PC-3 (cell line): ENCODE results near the gene DAPL1. TPM values are rescaled to one million over a fixed set of nuclear protein-coding genes. Genes with fewer than 3 reads are reported as not detected.

Experiments used
- ATAC-seq: fragments of 200-7000 bp; cut with Tn5 transposase; 2 replicates; pipeline ENCODE4 v1.9.1; 2020; ENCODE audit warnings: mild to moderate bottlenecking, moderate library complexity
- Bru-seq: library from RNA; stranded (reverse); fragments of 400-500 nt; gene quantifications from one replicate; lab custom pipeline; 2021; lab: Mats Ljungman, UMichigan
- BruChase-seq, 2 experiments: library from RNA; stranded (reverse); fragments of 400-500 nt; gene quantifications; one replicate each; lab custom pipeline; 2021; lab: Mats Ljungman, UMichigan
- BruUV-seq: library from RNA; stranded (reverse); fragments of 400-500 nt; replicated peaks from 2 replicates; lab custom pipeline; 2021; lab: Mats Ljungman, UMichigan
- CTCF ChIA-PET: fragments of 300-600 bp; sonication (Branson Sonifier 250); formaldehyde crosslinking; loops from one replicate; lab custom pipeline; 2022; ENCODE audit warnings: antibody characterized with exemption; lab: Charles Lee
- POLR2A ChIA-PET: fragments of 300-600 bp; sonication (Branson Sonifier 250); formaldehyde crosslinking; loops from one replicate; lab custom pipeline; 2022; ENCODE audit warnings: antibody characterized with exemption; ENCODE audit not compliant: unreplicated experiment; lab: Charles Lee
- DNase-seq: peaks from one replicate; pipeline ENCODE4 v3.0.0-alpha.2; 2015
- H2AFZ ChIP-seq: fragments of 300-600 bp; sonication (generic); 2 replicates; pipeline ENCODE4 v1.6.0; 2016; ENCODE audit warnings: antibody characterized with exemption, low read length
- H3F3A ChIP-seq: fragments of 300-600 bp; sonication (generic); one replicate; pipeline ENCODE4 v1.6.0; 2017; ENCODE audit warnings: antibody characterized with exemption, low read length, control low read depth, mild to moderate bottlenecking; ENCODE audit not compliant: unreplicated experiment
- H3K27ac ChIP-seq: fragments of 300-600 bp; sonication (generic); 2 replicates; pipeline ENCODE4 v1.5.1; 2016; ENCODE audit warnings: mild to moderate bottlenecking, low read length
- H3K27me3 ChIP-seq: fragments of 300-600 bp; sonication (generic); 2 replicates; pipeline ENCODE4 v1.6.1; 2016; ENCODE audit warnings: low read length, mixed read lengths
- H3K36me3 ChIP-seq: fragments of 300-600 bp; sonication (generic); 2 replicates; pipeline ENCODE4 v1.6.1; 2016; ENCODE audit warnings: low read depth, mixed run types, low read length, mixed read lengths
- H3K4me1 ChIP-seq: fragments of 300-600 bp; sonication (generic); 2 replicates; pipeline ENCODE4 v1.5.1; 2016; ENCODE audit warnings: low read length; ENCODE audit not compliant: insufficient read depth
- H3K4me2 ChIP-seq: fragments of 300-600 bp; sonication (generic); 2 replicates; pipeline ENCODE4 v1.6.0; 2016; ENCODE audit warnings: low read length
- H3K4me3 ChIP-seq: fragments of 300-600 bp; sonication (generic); 2 replicates; pipeline ENCODE4 v1.5.1; 2016; ENCODE audit warnings: mild to moderate bottlenecking, low read length, mixed read lengths
- H3K79me2 ChIP-seq: fragments of 300-600 bp; sonication (generic); 2 replicates; pipeline ENCODE4 v1.6.1; 2017; ENCODE audit warnings: low read length, mixed read lengths
- H3K9ac ChIP-seq: fragments of 300-600 bp; sonication (generic); 2 replicates; pipeline ENCODE4 v1.6.0; 2016; ENCODE audit warnings: mild to moderate bottlenecking, low read length
- H3K9me2 ChIP-seq: fragments of 300-600 bp; sonication (generic); replicated peaks from 2 replicates; pipeline ENCODE4 v1.6.1; 2016; ENCODE audit warnings: mixed run types, low read length, mixed read lengths
- H3K9me3 ChIP-seq: fragments of 300-600 bp; sonication (generic); 2 replicates; pipeline ENCODE4 v1.6.1; 2016; ENCODE audit warnings: low read length, mixed read lengths
- H4K20me1 ChIP-seq: fragments of 300-600 bp; sonication (generic); 2 replicates; pipeline ENCODE4 v1.6.1; 2016; ENCODE audit warnings: low read length, mixed read lengths
- CTCF ChIP-seq: fragments of 300-600 bp; sonication (generic); conservative IDR thresholded peaks from 2 replicates; pipeline ENCODE4 v1.5.1; 2017; ENCODE audit warnings: antibody characterized with exemption, low read depth, mild to moderate bottlenecking, low read length
- EZH2 ChIP-seq: fragments of 300-600 bp; sonication (generic); IDR thresholded peaks from one replicate; pipeline ENCODE4 v1.6.1; 2017; ENCODE audit warnings: antibody characterized with exemption, mild to moderate bottlenecking, low read length; ENCODE audit not compliant: unreplicated experiment
- intact Hi-C: fragments of 100-400 bp; cut with micrococcal nuclease; formaldehyde crosslinking; loops from 2 replicates; pipeline ENCODE4 v1.9.0; 2023
- long read RNA-seq: library from polyadenylated mRNA; unstranded; transcript quantifications from one replicate; pipeline ENCODE4 v2.0.0, GENCODE V29; 2021; ENCODE audit not compliant: unreplicated experiment
- total RNA-seq: library from RNA; depleted of rRNA; stranded (reverse); fragments of >200 nt; gene quantifications from 2 replicates; pipeline ENCODE4 v1.2.3, GENCODE V29; 2014; rRNA removed

DAPL1 gene
- total RNA-seq (not detected in 2 replicates), Bru-seq, nascent RNA (not detected), BruChase-seq, experiment 1, labeled RNA remaining after a 6-hour chase (percentile 1 among the genes with signal in this experiment), BruChase-seq, experiment 2, labeled RNA remaining after a 2-hour chase (percentile 5 among the genes with signal in this experiment)
- long read RNA-seq, result 0 reads

GRCh38 chr2:158795195-158795924 lies at the start of gene DAPL1:
TSS of gene DAPL1 (plus strand) at chr2:158795317. CDS start at chr2:158795373, 56 bp downstream.
- no peak for TF ChIP-seq CTCF
- no TSS peak for BruUV-seq
- Histone ChIP-seq H3K36me3 (no peaks in the 10 kb centered on the region), H3K79me2 (no peaks in the 10 kb centered on the region), H4K20me1 (no peaks in the 10 kb centered on the region), H3K9ac (no peak within 1 kb of the TSS), H3K4me1 (no peaks in the 10 kb centered on the region), H3F3A (no peaks in the 10 kb centered on the region), H2AFZ (no peak within 1 kb of the TSS), H3K9me2 (no peaks in the 10 kb centered on the region), H3K27me3 (peaks cover 58% of the 10 kb centered on the region), H3K9me3 (no peaks in the 10 kb centered on the region), H3K27ac (no peak within 1 kb of the TSS), H3K4me3 (no peak within 1 kb of the TSS), H3K4me2 (no peak within 1 kb of the TSS)
- DNase-seq, result no peak
- no peak for ATAC-seq
- ChIA-PET CTCF (no interaction called here), POLR2A (no interaction called here)
- intact Hi-C loops, result no loop called here

GRCh38 chr2:158745866-158746382 lies 49.2 kb upstream of the DAPL1 start:
- CTCF ChIA-PET, result interaction anchor here (0.6 to 2.5 kb wide), 8 partner anchors 11 to 721 kb away, joined by 3 to 13 read pairs (median 6); partner anchors contain the start of genes CCDC148 and PKP4
- POLR2A ChIA-PET, result no interaction called here
- H3K4me3 ChIP-seq, result no peak overlapping the region

More at GRCh38 chr2:158745866-158746382, 49.2 kb upstream of the DAPL1 start:
- no peaks in the 10 kb centered on the region for H3F3A ChIP-seq
- H3K4me2 ChIP-seq, result no peak overlapping the region
- no peaks in the 10 kb centered on the region for H3K9me3 ChIP-seq
- no peaks in the 10 kb centered on the region for H3K79me2 ChIP-seq
- intact Hi-C loops, result loop anchor here (1.0 to 10.0 kb wide), 8 partner anchors 81 to 969 kb away; no protein-coding TSS in a partner anchor
- no peaks in the 10 kb centered on the region; the same call in 1 of the 2 replicates for H3K4me1 ChIP-seq
- no peak overlapping the region for H3K9ac ChIP-seq
- H3K9me2 ChIP-seq, result no peaks in the 10 kb centered on the region
- H4K20me1 ChIP-seq, result no peaks in the 10 kb centered on the region
- H3K36me3 ChIP-seq, result no peaks in the 10 kb centered on the region
- H2AFZ ChIP-seq, result no peak overlapping the region
- no peaks in the 10 kb centered on the region for H3K27me3 ChIP-seq
- TF ChIP-seq EZH2, result no peak
- peak; percentile 22; the same call in 1 of the 2 replicates for TF ChIP-seq CTCF
- H3K27ac ChIP-seq, result no peak overlapping the region
- ATAC-seq, result no peak
- DNase-seq, result no peak
- BruUV-seq, result no TSS peak
